H9 (cell line): ENCODE data around the gene ASCC3. TPM values are rescaled to one million over a fixed set of nuclear protein-coding genes. Genes with fewer than 3 reads are reported as not detected.
A peak's percentile ranks its signal among the peaks of the same experiment; 100 is the strongest.

ENCODE experiments used
- DNase-seq: peaks from one replicate; pipeline ENCODE4 v3.0.0-alpha.2; 2017
- H2AFZ ChIP-seq: one replicate; pipeline ENCODE4 v1.6.1; 2013; ENCODE audit warnings: mild to moderate bottlenecking, low read length, control low read depth, moderate library complexity
- H2AK5ac ChIP-seq: 2 replicates; pipeline ENCODE4 v1.6.1; 2013; ENCODE audit warnings: low read length, control low read depth, mixed read lengths; ENCODE audit not compliant: insufficient read length
- H2BK120ac ChIP-seq: one replicate; pipeline ENCODE4 v1.6.1; 2013; ENCODE audit warnings: low read depth, mild to moderate bottlenecking, low read length, control low read depth, inconsistent platforms; ENCODE audit not compliant: poor library complexity, severe bottlenecking
- H2BK12ac ChIP-seq: 2 replicates; pipeline ENCODE4 v1.6.1; 2013; ENCODE audit warnings: low read length, control low read depth, mixed read lengths, low read depth; ENCODE audit not compliant: insufficient read length
- H2BK15ac ChIP-seq: 2 replicates; pipeline ENCODE4 v1.6.1; 2013; ENCODE audit warnings: low read depth, low read length, control low read depth
- H2BK20ac ChIP-seq: one replicate; pipeline ENCODE4 v1.6.1; 2013; ENCODE audit warnings: low read depth, mild to moderate bottlenecking, low read length, control low read depth, inconsistent platforms; ENCODE audit not compliant: poor library complexity, severe bottlenecking
- H2BK5ac ChIP-seq: 2 replicates; pipeline ENCODE4 v1.6.1; 2013; ENCODE audit warnings: low read length, control low read depth, mixed read lengths; ENCODE audit not compliant: insufficient read length
- H3K14ac ChIP-seq: 2 replicates; pipeline ENCODE4 v1.6.1; 2013; ENCODE audit warnings: low read length, control low read depth; ENCODE audit not compliant: insufficient read depth
- H3K18ac ChIP-seq: 2 replicates; pipeline ENCODE4 v1.6.1; 2013; ENCODE audit warnings: low read depth, mild to moderate bottlenecking, mixed read lengths, low read length, control low read depth; ENCODE audit not compliant: insufficient read length
- H3K23ac ChIP-seq: 2 replicates; pipeline ENCODE4 v1.6.1; 2013; ENCODE audit warnings: low read length, control low read depth, mixed read lengths, low read depth; ENCODE audit not compliant: insufficient read length
- H3K23me2 ChIP-seq: 2 replicates; pipeline ENCODE4 v1.6.1; 2013; ENCODE audit warnings: low read depth, mild to moderate bottlenecking, mixed read lengths, low read length, control low read depth; ENCODE audit not compliant: insufficient read length, poor library complexity, severe bottlenecking
- H3K27ac ChIP-seq: 2 replicates; pipeline ENCODE4 v1.5.1; 2013; ENCODE audit warnings: low read length, control low read depth, mixed read lengths, low read depth; ENCODE audit not compliant: insufficient read length
- H3K27me3 ChIP-seq: 2 replicates; pipeline ENCODE4 v1.6.1; 2013; ENCODE audit warnings: low read length, control low read depth, inconsistent platforms; ENCODE audit not compliant: insufficient read depth
- H3K4ac ChIP-seq: 2 replicates; pipeline ENCODE4 v1.6.1; 2013; ENCODE audit warnings: low read depth, mild to moderate bottlenecking, control low read depth, inconsistent platforms, low read length, moderate library complexity
- H3K4me1 ChIP-seq: 2 replicates; pipeline ENCODE4 v1.6.1; 2013; ENCODE audit warnings: low read length, control low read depth, inconsistent platforms; ENCODE audit not compliant: insufficient read depth
- H3K4me2 ChIP-seq: 2 replicates; pipeline ENCODE4 v1.6.1; 2013; ENCODE audit warnings: low read length, control low read depth, mixed read lengths; ENCODE audit not compliant: insufficient read length, insufficient read depth
- H3K56ac ChIP-seq: 2 replicates; pipeline ENCODE4 v1.6.1; 2013; ENCODE audit warnings: low read depth, mild to moderate bottlenecking, mixed read lengths, low read length, control low read depth; ENCODE audit not compliant: insufficient read length
- H3K79me1 ChIP-seq: 2 replicates; pipeline ENCODE4 v1.6.1; 2013; ENCODE audit warnings: low read depth, mild to moderate bottlenecking, moderate library complexity, low read length, control low read depth, inconsistent platforms; ENCODE audit not compliant: insufficient read depth, poor library complexity, severe bottlenecking
- H3K79me2 ChIP-seq: 2 replicates; pipeline ENCODE4 v1.6.1; 2013; ENCODE audit warnings: low read length, control low read depth, inconsistent platforms; ENCODE audit not compliant: insufficient read depth
- H3K9ac ChIP-seq: 2 replicates; pipeline ENCODE4 v1.6.1; 2013; ENCODE audit warnings: low read length, control low read depth, mixed read lengths; ENCODE audit not compliant: insufficient read length; ENCODE audit errors: extremely low read depth
- H3K9me3 ChIP-seq: one replicate; pipeline ENCODE4 v1.6.1; 2013; ENCODE audit warnings: low read depth, low read length, inconsistent platforms; ENCODE audit not compliant: control insufficient read depth
- H3T11ph ChIP-seq: one replicate; pipeline ENCODE4 v1.6.1; 2013; ENCODE audit warnings: mild to moderate bottlenecking, low read length, control low read depth, inconsistent platforms
- H4K20me1 ChIP-seq: one replicate; pipeline ENCODE4 v1.6.1; 2013; ENCODE audit not compliant: control insufficient read depth, insufficient read length, insufficient read depth
- H4K5ac ChIP-seq: 2 replicates; pipeline ENCODE4 v1.6.1; 2013; ENCODE audit warnings: low read depth, mild to moderate bottlenecking, mixed read lengths, low read length, control low read depth; ENCODE audit not compliant: insufficient read length
- H4K8ac ChIP-seq: replicated peaks from 2 replicates; pipeline ENCODE4 v1.6.1; 2013; ENCODE audit warnings: low read length, control low read depth, mixed read lengths, low read depth; ENCODE audit not compliant: insufficient read length
- H4K91ac ChIP-seq: 2 replicates; pipeline ENCODE4 v1.6.1; 2013; ENCODE audit warnings: low read depth, mild to moderate bottlenecking, moderate library complexity, mixed read lengths, low read length, control low read depth; ENCODE audit not compliant: insufficient read length
- H3K27ac Mint-ChIP-seq, 3 experiments: 2 replicates in 2 of 3; 3 replicates in 1 of 3; pipeline ENCODE4 v1.8.0; 2020 to 2021; ENCODE audit warnings: mixed read lengths in 3 of 3, mild to moderate bottlenecking in 1 of 3, moderate library complexity in 1 of 3
- H3K27me3 Mint-ChIP-seq: 2 replicates; pipeline ENCODE4 v1.8.0; 2021; ENCODE audit warnings: low read depth, mild to moderate bottlenecking, moderate library complexity, mixed read lengths
- H3K36me3 Mint-ChIP-seq, 3 experiments: 2 replicates in 2 of 3; 3 replicates in 1 of 3; pipeline ENCODE4 v1.8.0; 2020 to 2021; ENCODE audit warnings: low read depth in 3 of 3, mixed read lengths in 3 of 3; ENCODE audit not compliant: insufficient read depth in 1 of 3
- H3K4me1 Mint-ChIP-seq, 2 experiments: 2 replicates each; pipeline ENCODE4 v1.8.0; 2020; ENCODE audit warnings: mixed read lengths in 2 of 2
- H3K4me3 Mint-ChIP-seq, 2 experiments: 2 replicates in 1 of 2; 3 replicates in 1 of 2; pipeline ENCODE4 v1.8.0; 2020 to 2021; ENCODE audit warnings: mild to moderate bottlenecking in 2 of 2, mixed read lengths in 2 of 2, moderate library complexity in 1 of 2
- H3K9me3 Mint-ChIP-seq, 2 experiments: 2 replicates in 1 of 2; 3 replicates in 1 of 2; pipeline ENCODE4 v1.8.0; 2020; ENCODE audit warnings: mild to moderate bottlenecking in 2 of 2, mixed read lengths in 2 of 2, moderate library complexity in 1 of 2
- CTCF ChIP-seq: fragments of 200-600 bp; sonication (generic); conservative IDR thresholded peaks from 3 replicates; pipeline ENCODE4 v1.8.0; 2021; ENCODE audit warnings: antibody characterized with exemption, mild to moderate bottlenecking
- WGBS: extraction: QIAGEN DNeasy Blood & Tissue Kit; methylation state at CpG from one replicate; pipeline ENCODE4 v1.1.7; 2013; ENCODE audit warnings: missing lambda C conversion rate, low lambda C conversion rate, mixed read lengths; ENCODE audit not compliant: insufficient read length; ENCODE audit errors: extremely low coverage; 5-methylcytosine and 5-hydroxymethylcytosine counted together
- total RNA-seq: library from RNA; stranded (reverse); gene quantifications from 2 replicates; pipeline ENCODE4 v1.2.1, GENCODE V29; 2021

The ASCC3 gene
- total RNA-seq, 1 experiment from 2014 or later = 63.8 TPM

DNA sequence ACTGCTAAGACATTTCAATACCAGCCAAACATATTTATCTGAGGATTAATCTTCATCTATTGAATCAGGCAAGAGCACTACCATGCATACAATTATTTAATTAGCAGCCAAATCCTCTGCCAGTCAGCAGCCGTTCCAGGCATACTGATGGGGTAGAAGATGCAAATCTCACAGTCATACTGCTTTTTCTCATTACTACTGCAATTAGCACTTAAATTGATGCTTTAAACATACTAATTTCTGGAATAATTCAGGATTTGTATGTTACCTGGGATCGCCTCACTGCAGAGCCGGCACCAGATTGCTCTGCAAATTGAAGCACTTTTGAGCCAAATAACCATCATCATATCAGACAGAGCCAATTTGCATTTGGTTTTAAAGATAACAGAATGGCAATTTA, 366.5 kb downstream of the ASCC3 start:
- no peak for TF ChIP-seq CTCF
- H3K4me1 Mint-ChIP-seq = no peaks in the 10 kb centered on the region
- Histone ChIP-seq H3K14ac (no peak overlapping the region), H4K8ac (no peak overlapping the region), H3K4me2 (no peak overlapping the region), H2AFZ (no peak overlapping the region), H3K56ac (peak overlapping the region; percentile 82), H2BK15ac (no peak overlapping the region), H3K79me2 (no peaks in the 10 kb centered on the region), H3T11ph (no peak overlapping the region), H4K5ac (no peak overlapping the region), H3K79me1 (no peaks in the 10 kb centered on the region), H3K9me3 (no peaks in the 10 kb centered on the region), H3K18ac (no peak overlapping the region), H3K27me3 (no peaks in the 10 kb centered on the region), H2AK5ac (no peak overlapping the region), H2BK120ac (no peak overlapping the region), H3K23me2 (no peaks in the 10 kb centered on the region), H2BK5ac (no peak overlapping the region), H3K27ac (no peak overlapping the region), H3K9ac (no peak overlapping the region), H4K20me1 (no peaks in the 10 kb centered on the region), H2BK12ac (no peak overlapping the region), H3K23ac (no peak overlapping the region), H3K4ac (no peak overlapping the region), H2BK20ac (no peak overlapping the region), H4K91ac (no peak overlapping the region), H3K4me1 (no peaks in the 10 kb centered on the region)
- H3K27ac Mint-ChIP-seq = no peak overlapping the region
- no peaks in the 10 kb centered on the region for H3K27me3 Mint-ChIP-seq
- H3K9me3 Mint-ChIP-seq = no peaks in the 10 kb centered on the region
- H3K4me3 Mint-ChIP-seq = no peak overlapping the region
- no peak for DNase-seq
- no CpG with 5 or more reads among the region's 3 CpGs for WGBS
- H3K36me3 Mint-ChIP-seq = peaks cover 3 to 23% (median 9%) of the 10 kb centered on the region in 3 experiments; a peak in 5 of 7 replicates
